ENCODE measurements around the gene PRDX5.
A peak's percentile ranks its signal among the peaks of the same experiment; 100 is the strongest.
"Not testable (repeated sequence)": the region's sequence is repeated elsewhere in the genome, so short reads cannot be mapped to it uniquely, and the experiment has no call there.

Gene PRDX5

GRCh38 chr11:64306563-64306875 lies 11.4 kb upstream of the PRDX5 start:
- no peak for DNase-seq

GRCh38 chr11:64306876-64307622 lies 10.9 kb upstream of the PRDX5 start:
- no peak for DNase-seq

- not testable (repeated sequence) for DNase-seq
Measured at GRCh38 chr11:64307795-64308194, 10.1 kb upstream of the PRDX5 start.

GRCh38 chr11:64312947-64313346 lies 5.0 kb upstream of the PRDX5 start:
- DNase-seq: no peak

GRCh38 chr11:64313491-64314145 lies 4.3 kb upstream of the PRDX5 start:
- DNase-seq: no peak

GRCh38 chr11:64314146-64314804 lies 3.6 kb upstream of the PRDX5 start:
- DNase-seq: no peak

- no peak for DNase-seq
Measured at GRCh38 chr11:64314805-64315561, 2.9 kb upstream of the PRDX5 start.

GRCh38 chr11:64315667-64316526 lies 2.0 kb upstream of the PRDX5 start:
- DNase-seq: not testable (repeated sequence)

GRCh38 chr11:64316672-64317324 lies 1.1 kb upstream of the PRDX5 start:
- peak; percentile 54 for DNase-seq

- peak; percentile 99 for DNase-seq
Measured at GRCh38 chr11:64317325-64317960, 478 bp upstream of the PRDX5 start, which contains the start of gene TRMT112. Gene TRMT112, minus strand, starts transcription at chr11:64317559. Its CDS starts 33 bp downstream, at chr11:64317526.

- no peak for DNase-seq
Measured at GRCh38 chr11:64318766-64319761, 1.1 kb downstream of the PRDX5 start.

GRCh38 chr11:64320556-64320955 lies 2.6 kb downstream of the PRDX5 start:
- no peak for DNase-seq

GRCh38 chr11:64321026-64321425 lies 3.1 kb downstream of the PRDX5 start:
- DNase-seq: no peak

- DNase-seq: no peak
Measured at GRCh38 chr11:64321533-64321932, 3.6 kb downstream of the PRDX5 start.

- no peak for DNase-seq
Measured at GRCh38 chr11:64322925-64323260, 5.0 kb downstream of the PRDX5 start.

GRCh38 chr11:64323373-64323772 lies 5.5 kb downstream of the PRDX5 start:
- no peak for DNase-seq

- not testable (repeated sequence) for DNase-seq
Measured at GRCh38 chr11:64323984-64324383, 6.1 kb downstream of the PRDX5 start.

GRCh38 chr11:64324692-64325469 lies 7.0 kb downstream of the PRDX5 start:
- no peak for DNase-seq

- DNase-seq: no peak
Measured at GRCh38 chr11:64327375-64327774, 9.5 kb downstream of the PRDX5 start.
